ENCODE data around the gene HS3ST5. TPM values are rescaled to one million over a fixed set of nuclear protein-coding genes. Genes with fewer than 3 reads are reported as not detected.

The HS3ST5 gene
- total RNA-seq, 4 donors from 2014 or later = not detected

DNA sequence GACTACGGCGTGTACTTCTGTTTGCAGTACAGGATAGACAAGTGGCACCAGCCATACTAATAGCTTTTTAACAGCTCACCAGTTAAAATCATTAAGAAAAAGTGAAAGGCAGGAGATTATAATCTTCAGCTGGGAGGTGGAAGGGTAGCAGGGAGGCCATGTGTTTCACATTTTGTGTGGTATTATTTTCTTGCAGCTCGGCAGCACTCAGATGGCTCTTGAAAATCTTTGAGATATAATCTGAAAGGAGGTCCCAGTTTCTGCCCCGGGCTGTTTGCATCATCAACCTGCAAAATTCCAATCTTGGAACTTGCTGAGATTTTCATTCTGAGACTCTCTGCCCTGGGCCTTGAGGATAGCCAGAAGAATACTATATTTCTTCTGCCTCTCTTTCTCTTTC, 284.4 kb downstream of the HS3ST5 start:
- Histone ChIP-seq H3K27ac (no peak overlapping the region), H3K4me1 (no peaks in the 10 kb centered on the region), H3K36me3 (no peaks in the 10 kb centered on the region), H3K4me3 (no peak overlapping the region), H3K9me3 (no peaks in the 10 kb centered on the region), H3K27me3 (no peaks in the 10 kb centered on the region)
- DNase-seq (ENCODE audit: low spot score in 2 of 2) = no peak
- 64% methylated on average over 4 of the region's 4 CpGs for WGBS
- TF ChIP-seq EP300 (IDR thresholded peaks at IDR 0.05) = no peak
- TF ChIP-seq, protein P1, sequence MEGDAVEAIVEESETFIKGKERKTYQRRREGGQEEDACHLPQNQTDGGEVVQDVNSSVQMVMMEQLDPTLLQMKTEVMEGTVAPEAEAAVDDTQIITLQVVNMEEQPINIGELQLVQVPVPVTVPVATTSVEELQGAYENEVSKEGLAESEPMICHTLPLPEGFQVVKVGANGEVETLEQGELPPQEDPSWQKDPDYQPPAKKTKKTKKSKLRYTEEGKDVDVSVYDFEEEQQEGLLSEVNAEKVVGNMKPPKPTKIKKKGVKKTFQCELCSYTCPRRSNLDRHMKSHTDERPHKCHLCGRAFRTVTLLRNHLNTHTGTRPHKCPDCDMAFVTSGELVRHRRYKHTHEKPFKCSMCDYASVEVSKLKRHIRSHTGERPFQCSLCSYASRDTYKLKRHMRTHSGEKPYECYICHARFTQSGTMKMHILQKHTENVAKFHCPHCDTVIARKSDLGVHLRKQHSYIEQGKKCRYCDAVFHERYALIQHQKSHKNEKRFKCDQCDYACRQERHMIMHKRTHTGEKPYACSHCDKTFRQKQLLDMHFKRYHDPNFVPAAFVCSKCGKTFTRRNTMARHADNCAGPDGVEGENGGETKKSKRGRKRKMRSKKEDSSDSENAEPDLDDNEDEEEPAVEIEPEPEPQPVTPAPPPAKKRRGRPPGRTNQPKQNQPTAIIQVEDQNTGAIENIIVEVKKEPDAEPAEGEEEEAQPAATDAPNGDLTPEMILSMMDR (IDR thresholded peaks at IDR 0.05) = no peak
- no peak for TF ChIP-seq POLR2AphosphoS5 (IDR thresholded peaks at IDR 0.05)
- no peak for TF ChIP-seq POLR2A (IDR thresholded peaks at IDR 0.05)

GRCh38 chr6:114055763-114056162, 287.1 kb downstream of the HS3ST5 start:
- TF ChIP-seq POLR2A (IDR thresholded peaks at IDR 0.05) = no peak
- TF ChIP-seq, protein P1 (IDR thresholded peaks at IDR 0.05) = no peak
- TF ChIP-seq POLR2AphosphoS5 (IDR thresholded peaks at IDR 0.05) = no peak
- TF ChIP-seq EP300 (IDR thresholded peaks at IDR 0.05) = no peak
- no peak for DNase-seq (ENCODE audit: low spot score in 2 of 2)
- Histone ChIP-seq H3K4me1 (no peaks in the 10 kb centered on the region), H3K27me3 (no peaks in the 10 kb centered on the region), H3K9me3 (no peaks in the 10 kb centered on the region), H3K27ac (no peak overlapping the region), H3K36me3 (no peaks in the 10 kb centered on the region), H3K4me3 (no peak overlapping the region)
- WGBS = 72% methylated on average over 2 of the region's 2 CpGs

DNA sequence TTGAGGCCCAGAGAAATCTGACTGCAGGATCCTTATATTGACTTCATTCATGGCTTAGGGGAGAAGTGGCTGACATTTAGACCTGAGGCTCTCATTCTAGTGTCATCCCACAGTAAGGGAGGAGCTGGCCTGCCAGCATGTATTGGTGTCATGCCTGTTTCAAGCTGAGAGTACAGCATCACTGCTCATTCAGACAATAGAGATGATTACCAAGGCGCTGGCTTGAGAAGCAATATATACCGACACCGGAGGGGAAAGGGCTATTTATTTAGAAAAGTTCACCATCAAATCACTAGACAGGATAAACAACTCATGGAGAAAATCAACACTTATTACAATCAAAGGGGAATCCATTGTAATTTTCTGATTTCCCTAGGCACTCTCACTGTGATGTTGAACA, 287.5 kb downstream of the HS3ST5 start:
- WGBS = 95% methylated on average over 3 of the region's 3 CpGs
- no peak for TF ChIP-seq POLR2AphosphoS5 (IDR thresholded peaks at IDR 0.05)
- TF ChIP-seq, protein P1 (IDR thresholded peaks at IDR 0.05) = no peak
- TF ChIP-seq POLR2A (IDR thresholded peaks at IDR 0.05) = no peak
- no peak for TF ChIP-seq EP300 (IDR thresholded peaks at IDR 0.05)
- no peak for DNase-seq (ENCODE audit: low spot score in 2 of 2)
- Histone ChIP-seq H3K27me3 (no peaks in the 10 kb centered on the region), H3K27ac (no peak overlapping the region), H3K4me3 (no peak overlapping the region), H3K36me3 (no peaks in the 10 kb centered on the region), H3K9me3 (no peaks in the 10 kb centered on the region), H3K4me1 (no peaks in the 10 kb centered on the region)

GRCh38 chr6:114053791-114054190, 289.0 kb downstream of the HS3ST5 start:
- 33% methylated on average over 1 of the region's 1 CpG for WGBS
- TF ChIP-seq, protein P1 (IDR thresholded peaks at IDR 0.05) = no peak
- TF ChIP-seq POLR2A (IDR thresholded peaks at IDR 0.05) = no peak
- no peak for TF ChIP-seq EP300 (IDR thresholded peaks at IDR 0.05)
- TF ChIP-seq POLR2AphosphoS5 (IDR thresholded peaks at IDR 0.05) = no peak

GRCh38 chr6:114052141-114052540, 290.7 kb downstream of the HS3ST5 start:
- Histone ChIP-seq H3K27ac (no peak overlapping the region), H3K27me3 (no peaks in the 10 kb centered on the region), H3K9me3 (no peaks in the 10 kb centered on the region), H3K4me1 (no peaks in the 10 kb centered on the region), H3K4me3 (no peak overlapping the region), H3K36me3 (no peaks in the 10 kb centered on the region)
- TF ChIP-seq POLR2AphosphoS5 (IDR thresholded peaks at IDR 0.05) = no peak
- no peak for TF ChIP-seq POLR2A (IDR thresholded peaks at IDR 0.05)
- no peak for TF ChIP-seq EP300 (IDR thresholded peaks at IDR 0.05)
- TF ChIP-seq, protein P1 (IDR thresholded peaks at IDR 0.05) = no peak
- no peak for DNase-seq (ENCODE audit: low spot score in 2 of 2)
- WGBS = 95% methylated on average over 3 of the region's 3 CpGs

More at GRCh38 chr6:114053791-114054190, 289.0 kb downstream of the HS3ST5 start:
- H3K27ac ChIP-seq = no peak overlapping the region
- H3K4me1 ChIP-seq = no peaks in the 10 kb centered on the region
- H3K36me3 ChIP-seq = no peaks in the 10 kb centered on the region
- H3K9me3 ChIP-seq = no peaks in the 10 kb centered on the region
- H3K27me3 ChIP-seq = no peaks in the 10 kb centered on the region
- DNase-seq (ENCODE audit: low spot score in 2 of 2) = no peak
- no peak overlapping the region for H3K4me3 ChIP-seq

Data from suprapubic skin (tissue), 4 donors.